Spleen (tissue), 11 donors: ENCODE data around the gene FAM219A. TPM values are rescaled to one million over a fixed set of nuclear protein-coding genes. Genes with fewer than 3 reads are reported as not detected.

Source experiments
- DNase-seq: peaks from one replicate; pipeline ENCODE4 v3.0.0-alpha.2; 2020
- H3K27ac ChIP-seq, 8 donors: fragments of 200-600 bp; sonication (generic) in 7 of 8; 1 replicate in 4 of 8; 2 replicates in 4 of 8; pipeline versions ENCODE4 v1.5.0 to v1.8.0; 2016 to 2021; ENCODE audit warnings: inconsistent platforms in 4 of 8, mild to moderate bottlenecking in 4 of 8, moderate library complexity in 1 of 8
- H3K27me3 ChIP-seq, 7 donors: fragments of 200-600 bp; sonication (generic) in 6 of 7; replicated peaks in 1 of 7; 1 replicate in 4 of 7; 2 replicates in 3 of 7; pipeline versions ENCODE4 v1.5.0 to v1.8.0; 2016 to 2021; ENCODE audit warnings: inconsistent platforms in 3 of 7, mild to moderate bottlenecking in 1 of 7
- H3K36me3 ChIP-seq, 6 donors: fragments of 200-600 bp; sonication (generic) in 5 of 6; 1 replicate in 4 of 6; 2 replicates in 2 of 6; pipeline versions ENCODE4 v1.5.0 to v1.8.0; 2016 to 2021; ENCODE audit warnings: inconsistent platforms in 2 of 6
- H3K4me1 ChIP-seq, 6 donors: fragments of 200-600 bp; sonication (generic) in 5 of 6; 1 replicate in 3 of 6; 2 replicates in 3 of 6; pipeline versions ENCODE4 v1.5.0 to v1.8.0; 2016 to 2021; ENCODE audit warnings: inconsistent platforms in 3 of 6
- H3K4me3 ChIP-seq, 8 donors: fragments of 200-600 bp; sonication (generic) in 7 of 8; 1 replicate in 4 of 8; 2 replicates in 4 of 8; pipeline versions ENCODE4 v1.5.0 to v1.8.0; 2016 to 2021; ENCODE audit warnings: inconsistent platforms in 4 of 8, mild to moderate bottlenecking in 4 of 8, moderate library complexity in 2 of 8
- H3K9me3 ChIP-seq, 8 donors: fragments of 200-600 bp; sonication (generic) in 7 of 8; 1 replicate in 4 of 8; 2 replicates in 4 of 8; pipeline versions ENCODE4 v1.5.0 to v1.8.0; 2016 to 2021; ENCODE audit warnings: inconsistent platforms in 4 of 8
- CTCF ChIP-seq, 11 experiments: fragments of 200-600 bp in 7 of 11; fragments of 450-650 bp in 4 of 11; sonication (generic) in 4 of 11; IDR thresholded peaks in 8 of 11; conservative IDR thresholded peaks in 3 of 11; 1 replicate in 7 of 11; 2 replicates in 4 of 11; pipeline versions ENCODE4 v1.4.0 to v1.8.0; 2016 to 2021; ENCODE audit warnings: antibody characterized with exemption in 11 of 11, inconsistent platforms in 4 of 11, mild to moderate bottlenecking in 1 of 11
- POLR2A ChIP-seq, 3 donors: fragments of 450-650 bp; IDR thresholded peaks; one replicate each; pipeline ENCODE4 v1.5.1; 2017; ENCODE audit warnings: antibody characterized with exemption in 3 of 3, mild to moderate bottlenecking in 1 of 3
- POLR2AphosphoS5 ChIP-seq, 3 donors: sonication (generic); formaldehyde crosslinking; IDR thresholded peaks; one replicate each; pipeline ENCODE4 v1.5.1; 2017; ENCODE audit warnings: antibody characterized with exemption in 3 of 3
- WGBS, 5 donors: extraction: QIAGEN DNeasy Blood & Tissue Kit in 3 of 5; methylation state at CpG; one replicate each; pipeline versions ENCODE4 v1.1.5 to v1.1.7; 2013 to 2018; 5-methylcytosine and 5-hydroxymethylcytosine counted together
- intact Hi-C: fragments of 100-400 bp; cut with DNase I; formaldehyde crosslinking; loops from one replicate; pipeline ENCODE4 v1.15.0; 2023; ENCODE audit warnings: low total_unique reads
- polyA plus RNA-seq, 3 donors: library from polyadenylated mRNA; stranded (reverse); fragments of 200-250 nt; gene quantifications; one replicate each; pipeline ENCODE4 v1.2.1, GENCODE V29; 2013
- total RNA-seq, 7 donors: library from RNA; depleted of rRNA in 3 of 7; stranded (reverse); fragments of >200 nt in 3 of 7; fragmentation: NEBNext Ultra II Directional in 4 of 7; extraction: Animal tissue kit (Norgen Biotek cat#: 25700) in 4 of 7; gene quantifications; one replicate each; pipeline versions ENCODE4 v1.1.0 to v1.2.1, GENCODE V29; 2016 to 2021
- donor health status: healthy with polysubstance abuse.
- donor health status: DM: no; HTN: no; CAD: no; lungs with moderate emphysema.
- donor health status: DM: no; HTN: no; CAD: no.
- donor health status: Bipolar disorder and iron deficiency.
- donor health status: healthy.
- donor health status: DM: no; HTN: no; CAD: no.
- donor health status: DM: yes; HTN: yes; CAD: no.

Gene FAM219A
- total and polyA plus RNA-seq, 10 donors, result 3.2 to 26.9 (median 11.0) TPM

- Histone ChIP-seq H3K27ac (peak overlapping the region in 2 of 8 donors; percentile 16 to 72), H3K36me3 (peaks cover 0 to 12% (median 0%) of the 10 kb centered on the region in 6 donors), H3K27me3 (peaks cover 0 to 8% (median 0%) of the 10 kb centered on the region in 7 donors), H3K4me1 (peaks cover 19 to 43% (median 33%) of the 10 kb centered on the region in 6 donors), H3K9me3 (peaks cover 0 to 18% (median 6%) of the 10 kb centered on the region in 8 donors), H3K4me3 (no peak overlapping the region)
- no peak for DNase-seq
- TF ChIP-seq POLR2AphosphoS5 (IDR thresholded peaks at IDR 0.05) (no peak), POLR2A (IDR thresholded peaks at IDR 0.05) (no peak), CTCF (IDR thresholded peaks at IDR 0.05 in 8 of 11, conservative IDR thresholded peaks at IDR 0.05 in 3 of 11) (no peak)
- 59 to 64% (median 62%) methylated on average over 5 of the region's 5 CpGs for WGBS, 5 donors
- intact Hi-C loops, result no loop called here
These were observed 83.3 kb downstream of the FAM219A start for GRCh38 chr9:34374905-34375552.

- DNase-seq, result no peak
- Histone ChIP-seq H3K36me3 (peaks cover 0 to 12% (median 0%) of the 10 kb centered on the region in 6 donors), H3K4me3 (no peak overlapping the region), H3K27me3 (peaks cover 0 to 6% (median 0%) of the 10 kb centered on the region in 7 donors), H3K4me1 (peaks cover 12 to 36% (median 26%) of the 10 kb centered on the region in 6 donors), H3K27ac (no peak overlapping the region), H3K9me3 (peaks cover 0 to 18% (median 6%) of the 10 kb centered on the region in 8 donors)
- intact Hi-C loops, result no loop called here
- 89 to 94% (median 90%) methylated on average over 3 of the region's 3 CpGs for WGBS, 5 donors
- TF ChIP-seq POLR2AphosphoS5 (IDR thresholded peaks at IDR 0.05), result no peak
- TF ChIP-seq CTCF (IDR thresholded peaks at IDR 0.05 in 8 of 11, conservative IDR thresholded peaks at IDR 0.05 in 3 of 11), result no peak
- TF ChIP-seq POLR2A (IDR thresholded peaks at IDR 0.05), result no peak
These were observed 84.0 kb downstream of the FAM219A start for GRCh38 chr9:34374339-34374738.

GRCh38 chr9:34373749-34374148 lies 84.6 kb downstream of the FAM219A start:
- Histone ChIP-seq H3K9me3 (peaks cover 0 to 18% (median 6%) of the 10 kb centered on the region in 8 donors), H3K27me3 (peaks cover 0 to 6% (median 0%) of the 10 kb centered on the region in 7 donors), H3K27ac (no peak overlapping the region), H3K36me3 (peaks cover 0 to 12% (median 0%) of the 10 kb centered on the region in 6 donors), H3K4me3 (no peak overlapping the region), H3K4me1 (peaks cover 9 to 31% (median 23%) of the 10 kb centered on the region in 6 donors)
- DNase-seq, result no peak
- no peak for TF ChIP-seq CTCF (IDR thresholded peaks at IDR 0.05 in 8 of 11, conservative IDR thresholded peaks at IDR 0.05 in 3 of 11)
- TF ChIP-seq POLR2A (IDR thresholded peaks at IDR 0.05), result no peak
- no peak for TF ChIP-seq POLR2AphosphoS5 (IDR thresholded peaks at IDR 0.05)
- 73 to 93% (median 84%) methylated on average over 2 of the region's 2 CpGs for WGBS, 5 donors
- intact Hi-C loops, result no loop called here

GRCh38 chr9:34372467-34373011 lies 85.8 kb downstream of the FAM219A start:
- H3K9me3 ChIP-seq, result peaks cover 0 to 24% (median 6%) of the 10 kb centered on the region in 8 donors
- no peak overlapping the region for H3K27ac ChIP-seq
- 88 to 92% (median 89%) methylated on average over 40 to 41 of the region's 41 CpGs for WGBS, 5 donors
- no peak for TF ChIP-seq POLR2A (IDR thresholded peaks at IDR 0.05)
- peak in 1 of 3 donors; percentile 49 for TF ChIP-seq POLR2AphosphoS5 (IDR thresholded peaks at IDR 0.05)
- peaks cover 0 to 6% (median 0%) of the 10 kb centered on the region in 7 donors for H3K27me3 ChIP-seq
- intact Hi-C loops, result no loop called here
- DNase-seq, result no peak
- peaks cover 7 to 25% (median 20%) of the 10 kb centered on the region in 6 donors for H3K4me1 ChIP-seq
- peaks cover 0 to 16% (median 0%) of the 10 kb centered on the region in 6 donors for H3K36me3 ChIP-seq
- H3K4me3 ChIP-seq, result no peak overlapping the region
